ENCODE results near the gene ACOT11. TPM values are rescaled to one million over a fixed set of nuclear protein-coding genes. Genes with fewer than 3 reads are reported as not detected.

The ACOT11 gene
- total RNA-seq, 1 donor from 2014 or later, result 0.51 TPM

GRCh38 chr1:54575605-54576290 is 27.7 kb downstream of the ACOT11 start:
- Histone ChIP-seq H3K4me2 (no peak overlapping the region), H2AFZ (replicated peaks) (no peak overlapping the region), H3F3A (ENCODE audit: low read depth) (peaks cover 24% of the 10 kb centered on the region), H3K9ac (no peak overlapping the region), H3K36me3 (no peaks in the 10 kb centered on the region), H3K27ac (no peak overlapping the region), H3K9me3 (ENCODE audit: low read depth) (no peaks in the 10 kb centered on the region), H3K4me3 (no peak overlapping the region), H4K20me1 (ENCODE audit: low read depth) (no peaks in the 10 kb centered on the region), H3K4me1 (peaks cover 32% of the 10 kb centered on the region), H3K79me2 (ENCODE audit: low read depth) (no peaks in the 10 kb centered on the region), H3K27me3 (no peaks in the 10 kb centered on the region)
- no peak for DNase-seq (ENCODE audit: low spot score)
- TF ChIP-seq EZH2 (IDR thresholded peaks at IDR 0.05), result no peak
- TF ChIP-seq CTCF (IDR thresholded peaks at IDR 0.05), result no peak
- no peak for TF ChIP-seq EZH2phosphoT487 (IDR thresholded peaks at IDR 0.05)
- Mint-ChIP-seq H3K27ac (peak overlapping the region; percentile 31), H3K9me3 (no peaks in the 10 kb centered on the region), H3K27me3 (ENCODE audit: insufficient read depth, low read depth) (peaks cover 2% of the 10 kb centered on the region), H3K36me3 (no peaks in the 10 kb centered on the region), H3K4me3 (no peak overlapping the region), H3K4me1 (peaks cover 48% of the 10 kb centered on the region)

GRCh38 chr1:54577612-54578011 is 29.6 kb downstream of the ACOT11 start:
- H3K27ac ChIP-seq, result no peak overlapping the region
- Mint-ChIP-seq H3K27me3 (ENCODE audit: insufficient read depth, low read depth) (peaks cover 2% of the 10 kb centered on the region), H3K4me3 (no peak overlapping the region), H3K9me3 (no peaks in the 10 kb centered on the region), H3K36me3 (no peaks in the 10 kb centered on the region), H3K27ac (peak overlapping the region; percentile 57), H3K4me1 (peaks cover 38% of the 10 kb centered on the region)
- no peaks in the 10 kb centered on the region for H4K20me1 ChIP-seq (ENCODE audit: low read depth)
- H3K4me2 ChIP-seq, result no peak overlapping the region
- no peak overlapping the region for H3K4me3 ChIP-seq
- no peak overlapping the region for H2AFZ ChIP-seq (replicated peaks)
- H3K9me3 ChIP-seq (ENCODE audit: low read depth), result no peaks in the 10 kb centered on the region
- H3K27me3 ChIP-seq, result no peaks in the 10 kb centered on the region
- no peak overlapping the region for H3K9ac ChIP-seq
- no peak for DNase-seq (ENCODE audit: low spot score)
- H3K4me1 ChIP-seq, result peaks cover 27% of the 10 kb centered on the region
- no peaks in the 10 kb centered on the region for H3K36me3 ChIP-seq
- no peaks in the 10 kb centered on the region for H3K79me2 ChIP-seq (ENCODE audit: low read depth)
- TF ChIP-seq EZH2phosphoT487 (IDR thresholded peaks at IDR 0.05), result no peak
- no peak for TF ChIP-seq EZH2 (IDR thresholded peaks at IDR 0.05)
- no peak for TF ChIP-seq CTCF (IDR thresholded peaks at IDR 0.05)
- peaks cover 23% of the 10 kb centered on the region for H3F3A ChIP-seq (ENCODE audit: low read depth)

GRCh38 chr1:54579337-54579781 is 31.3 kb downstream of the ACOT11 start:
- Mint-ChIP-seq H3K9me3 (no peaks in the 10 kb centered on the region), H3K4me3 (no peak overlapping the region), H3K27me3 (ENCODE audit: insufficient read depth, low read depth) (peaks cover 4% of the 10 kb centered on the region), H3K36me3 (no peaks in the 10 kb centered on the region), H3K27ac (peak overlapping the region; percentile 17), H3K4me1 (peaks cover 49% of the 10 kb centered on the region)
- Histone ChIP-seq H3K36me3 (no peaks in the 10 kb centered on the region), H3K4me1 (peaks cover 40% of the 10 kb centered on the region), H3K4me2 (no peak overlapping the region), H4K20me1 (ENCODE audit: low read depth) (no peaks in the 10 kb centered on the region), H3K4me3 (no peak overlapping the region), H3K27me3 (no peaks in the 10 kb centered on the region), H3K79me2 (ENCODE audit: low read depth) (no peaks in the 10 kb centered on the region), H3K9me3 (ENCODE audit: low read depth) (no peaks in the 10 kb centered on the region), H3F3A (ENCODE audit: low read depth) (peaks cover 25% of the 10 kb centered on the region), H2AFZ (replicated peaks) (peak overlapping the region; percentile 72), H3K27ac (peak overlapping the region; percentile 31), H3K9ac (no peak overlapping the region)
- no peak for DNase-seq (ENCODE audit: low spot score)
- TF ChIP-seq EZH2phosphoT487 (IDR thresholded peaks at IDR 0.05) (no peak), CTCF (IDR thresholded peaks at IDR 0.05) (no peak), EZH2 (IDR thresholded peaks at IDR 0.05) (no peak)

All from neural progenitor cell (in vitro differentiated cells).